HG03159 (cell line): ENCODE data around the gene NLRP14.

ENCODE experiments used
- ATAC-seq: cut with Tn5 transposase; IDR thresholded peaks from one replicate; pipeline ENCODE4 v1.9.1; 2021; ENCODE audit warnings: mild to moderate bottlenecking, moderate library complexity; ENCODE audit not compliant: unreplicated experiment

Gene NLRP14

DNA sequence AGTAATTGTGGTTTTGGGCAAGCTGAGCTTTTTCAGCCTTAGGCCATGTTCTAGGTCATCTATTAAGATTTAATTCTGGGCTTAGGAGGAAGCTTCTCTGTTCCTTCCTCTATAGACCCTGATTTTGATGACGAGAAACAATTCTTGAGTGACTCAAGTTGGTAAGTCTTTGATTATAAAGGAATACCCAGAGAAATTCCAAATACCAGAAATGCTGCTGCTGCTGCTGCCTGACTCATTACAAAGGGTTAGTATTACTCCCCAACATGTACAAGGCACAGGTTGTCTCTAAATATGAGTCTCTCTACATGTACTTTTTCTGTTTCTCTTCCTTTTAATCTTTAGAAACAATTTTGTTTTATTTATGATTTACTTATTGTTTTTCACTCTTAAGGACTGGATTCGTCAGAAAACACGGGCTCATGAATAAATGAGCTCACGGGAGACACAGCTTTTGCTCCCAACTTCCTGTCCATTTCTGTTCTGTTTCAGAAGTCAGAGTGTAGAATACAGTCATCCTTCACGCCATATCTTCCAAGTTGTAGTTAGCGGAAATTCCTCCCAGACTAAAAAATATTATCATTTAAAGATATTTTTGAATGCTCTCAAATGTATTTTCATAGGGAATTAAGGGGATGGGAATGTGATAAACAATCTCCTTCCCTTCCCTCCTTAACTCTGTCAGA lies 36.7 kb downstream of the NLRP14 start:
- no peak for ATAC-seq

- no peak for ATAC-seq
Measured at GRCh38 chr11:7057641-7058040, 37.4 kb downstream of the NLRP14 start.

GRCh38 chr11:7060868-7061267 lies 40.6 kb downstream of the NLRP14 start:
- no peak for ATAC-seq

DNA sequence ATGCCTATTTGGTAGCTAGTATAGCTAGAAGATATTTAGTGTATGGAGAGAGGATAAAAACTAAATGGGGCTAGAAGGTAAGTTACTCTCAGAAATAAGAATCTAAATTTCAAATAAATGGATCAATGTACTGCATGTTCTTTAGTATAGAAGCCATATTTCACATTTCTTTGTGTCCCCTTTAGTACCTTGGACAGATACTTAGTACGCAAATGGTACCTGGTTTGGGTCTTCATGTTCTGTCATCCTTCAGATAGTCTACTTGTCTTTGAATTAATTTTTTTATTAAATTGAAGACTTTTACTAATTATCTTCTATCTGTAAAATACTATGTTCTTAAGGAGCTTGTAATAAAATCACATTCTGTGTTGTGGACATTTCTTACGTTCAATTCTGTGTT lies 42.3 kb downstream of the NLRP14 start:
- no peak for ATAC-seq

GRCh38 chr11:7072401-7073028 lies 52.2 kb downstream of the NLRP14 start:
- no peak for ATAC-seq

GRCh38 chr11:7077101-7077500 lies 56.8 kb downstream of the NLRP14 start:
- ATAC-seq: no peak

DNA sequence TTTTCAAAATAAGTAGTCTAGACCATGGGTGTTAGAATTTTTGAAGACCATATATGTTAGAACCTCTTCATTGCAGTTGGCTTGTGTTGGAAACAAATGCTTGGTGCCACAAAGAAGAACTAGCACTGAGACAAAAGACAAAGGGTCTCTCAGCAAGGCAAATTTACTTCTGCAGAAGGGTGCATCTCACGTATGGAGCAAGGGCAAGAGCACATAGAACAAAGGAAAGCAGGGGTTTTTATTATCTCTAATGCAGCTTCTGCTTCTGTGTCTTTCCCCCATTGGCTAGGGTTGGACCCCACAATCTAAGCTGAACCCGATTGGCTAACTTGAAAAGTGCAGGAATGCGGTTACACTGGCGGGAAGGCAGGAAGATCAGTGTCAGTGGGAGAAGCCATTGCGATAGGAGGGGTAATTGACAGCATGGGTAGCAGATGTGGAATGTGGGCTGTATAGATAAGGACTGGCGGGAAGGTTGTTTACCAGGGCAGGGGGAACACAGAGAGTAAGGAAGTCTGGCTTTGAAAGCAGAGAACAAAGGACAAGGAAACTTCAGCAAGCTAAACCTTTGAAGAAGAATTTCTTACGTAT lies 59.4 kb downstream of the NLRP14 start:
- ATAC-seq: no peak

DNA sequence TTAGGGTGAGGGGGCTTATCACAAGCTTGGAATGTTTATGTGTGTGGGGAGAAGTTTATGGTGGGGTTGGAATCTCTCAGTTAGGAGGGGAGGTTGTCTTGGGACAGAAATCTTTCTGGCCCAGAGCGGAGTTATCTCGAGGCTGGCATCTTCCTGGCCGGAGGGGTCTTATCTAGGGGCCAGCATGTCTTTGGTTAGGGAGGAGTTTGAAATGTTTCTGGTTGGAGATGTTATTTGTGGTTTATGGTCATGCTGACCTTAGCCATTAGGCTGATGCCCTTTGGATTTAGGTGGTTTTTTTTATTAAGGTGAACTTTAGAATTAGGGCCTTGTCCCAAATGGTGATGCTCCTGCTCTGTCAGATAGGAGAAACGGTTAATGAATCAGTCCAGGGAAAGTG lies 60.6 kb downstream of the NLRP14 start:
- no peak for ATAC-seq

- ATAC-seq: no peak
Measured at GRCh38 chr11:7081441-7081840, 61.2 kb downstream of the NLRP14 start.

DNA sequence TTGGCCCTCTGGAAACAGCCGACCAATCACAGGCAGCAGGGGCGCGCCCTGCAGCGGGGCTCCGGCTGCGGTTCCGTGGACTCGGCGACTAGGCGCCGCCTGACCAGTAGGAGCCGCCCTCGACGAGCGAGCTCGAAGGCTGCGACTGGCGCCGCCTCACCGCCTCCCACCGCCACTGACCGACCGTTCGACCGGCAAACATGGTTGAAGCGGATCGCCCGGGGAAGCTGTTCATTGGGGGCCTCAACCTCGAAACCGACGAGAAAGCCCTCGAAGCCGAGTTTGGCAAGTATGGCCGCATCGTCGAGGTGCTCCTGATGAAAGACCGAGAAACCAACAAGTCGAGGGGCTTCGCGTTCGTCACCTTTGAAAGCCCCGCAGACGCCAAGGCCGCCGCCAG lies 68.6 kb downstream of the NLRP14 start, which contains the start of gene RBMXL2:
Gene RBMXL2, plus strand, starts transcription at position 78 of the 400 bp plus-strand sequence. Its CDS starts 123 bp downstream, at position 201.
- ATAC-seq: no peak

- ATAC-seq: no peak
Measured at GRCh38 chr11:7089328-7090251, 69.3 kb downstream of the NLRP14 start.

GRCh38 chr11:7098235-7098832 lies 78.1 kb downstream of the NLRP14 start:
- ATAC-seq: peak; percentile 94

GRCh38 chr11:7115780-7116179 lies 95.5 kb downstream of the NLRP14 start:
- ATAC-seq: no peak

DNA sequence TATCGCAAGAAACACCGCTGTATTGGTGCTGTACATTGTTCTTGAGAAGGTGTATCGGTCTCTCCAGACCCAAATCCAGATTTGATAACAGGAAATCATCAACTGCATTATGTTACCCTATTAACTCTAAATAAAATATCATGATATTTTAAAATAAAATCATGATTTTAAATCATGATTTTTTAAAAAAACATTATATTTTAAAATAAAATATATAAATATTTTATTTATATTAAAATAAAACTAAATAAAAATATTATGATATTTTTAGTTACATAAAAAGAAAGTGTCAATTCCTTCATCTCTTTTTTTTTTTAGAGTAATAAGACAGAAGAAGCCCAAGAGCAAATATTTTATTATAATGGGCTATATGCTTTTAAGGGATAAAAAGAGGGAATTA lies 96.1 kb downstream of the NLRP14 start:
- no peak for ATAC-seq
